Measurements from ENCODE around the gene KLHL42. TPM values are rescaled to one million over a fixed set of nuclear protein-coding genes. Genes with fewer than 3 reads are reported as not detected.

The KLHL42 gene
- total and polyA plus RNA-seq, 2 of the 13 experiments (the other 11 are each of a cell fraction or from before 2014, with no cell fraction given) = 13.5 to 14.0 TPM

- TF ChIP-seq PATZ1 (CRISPR knock-in tag; IDR thresholded peaks at IDR 0.05) = no peak
- no peak for TF ChIP-seq ZNF891 (CRISPR knock-in tag; IDR thresholded peaks at IDR 0.05)
- no peak for TF ChIP-seq ZNF761 (CRISPR knock-in tag; conservative IDR thresholded peaks at IDR 0.05)
- no peak for TF ChIP-seq ZSCAN9 (CRISPR knock-in tag; IDR thresholded peaks at IDR 0.05; ENCODE audit: borderline replicate concordance)
- TF ChIP-seq ZNF644 (CRISPR knock-in tag; IDR thresholded peaks at IDR 0.05; ENCODE audit: low read depth) = no peak
- TF ChIP-seq RXRA (CRISPR knock-in tag; IDR thresholded peaks at IDR 0.05) = no peak
- TF ChIP-seq, protein P1, sequence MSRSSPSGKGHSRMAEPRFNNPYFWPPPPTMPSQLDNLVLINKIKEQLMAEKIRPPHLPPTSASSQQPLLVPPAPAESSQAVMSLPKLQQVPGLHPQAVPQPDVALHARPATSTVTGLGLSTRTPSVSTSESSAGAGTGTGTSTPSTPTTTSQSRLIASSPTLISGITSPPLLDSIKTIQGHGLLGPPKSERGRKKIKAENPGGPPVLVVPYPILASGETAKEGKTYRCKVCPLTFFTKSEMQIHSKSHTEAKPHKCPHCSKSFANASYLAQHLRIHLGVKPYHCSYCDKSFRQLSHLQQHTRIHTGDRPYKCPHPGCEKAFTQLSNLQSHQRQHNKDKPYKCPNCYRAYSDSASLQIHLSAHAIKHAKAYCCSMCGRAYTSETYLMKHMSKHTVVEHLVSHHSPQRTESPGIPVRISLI (CRISPR knock-in tag; IDR thresholded peaks at IDR 0.05; ENCODE audit: borderline replicate concordance) = no peak
- TF ChIP-seq TBX2 (CRISPR knock-in tag; IDR thresholded peaks at IDR 0.05; ENCODE audit: borderline replicate concordance) = peak; percentile 29; the same call in 1 of the 2 replicates
- no peak for TF ChIP-seq HHEX (CRISPR knock-in tag; IDR thresholded peaks at IDR 0.05)
- peak; percentile 28; the same call in 1 of the 2 replicates for TF ChIP-seq MEIS1 (CRISPR knock-in tag; IDR thresholded peaks at IDR 0.05; ENCODE audit: borderline replicate concordance)
- no peak for TF ChIP-seq ZHX2 (IDR thresholded peaks at IDR 0.05; ENCODE audit: low read depth)
- TF ChIP-seq ZHX2 (CRISPR knock-in tag; IDR thresholded peaks at IDR 0.05; ENCODE audit: borderline replicate concordance) = no peak
- no peak for TF ChIP-seq ELF1 (CRISPR knock-in tag; IDR thresholded peaks at IDR 0.05)
- no peak for TF ChIP-seq FIP1L1 (IDR thresholded peaks at IDR 0.05; ENCODE audit: borderline replicate concordance, insufficient read depth, low read depth, low read length)
- TF ChIP-seq HNF1A (IDR thresholded peaks at IDR 0.05; ENCODE audit: low read depth) = no peak
- TF ChIP-seq HNF1A (CRISPR knock-in tag; IDR thresholded peaks at IDR 0.05; ENCODE audit: borderline replicate concordance) = no peak
- TF ChIP-seq FOXP1 (IDR thresholded peaks at IDR 0.05) = no peak
- peak; percentile 49; the same call in 1 of the 2 replicates for TF ChIP-seq FOXP1 (CRISPR knock-in tag; IDR thresholded peaks at IDR 0.05)
These were observed 38.4 kb downstream of the KLHL42 start (continued) for GRCh38 chr12:27818401-27818918.
